ENCODE measurements around the gene SMARCD1. TPM values are rescaled to one million over a fixed set of nuclear protein-coding genes. Genes with fewer than 3 reads are reported as not detected.

The SMARCD1 gene
- total RNA-seq, 6 donors from 2014 or later, result 44.6 to 76.2 (median 51.0) TPM

- 58 to 91% methylated on average over 8 to 14 of the region's 14 CpGs for WGBS, 2 donors
Observed at GRCh38 chr12:50051101-50051806, 33.9 kb upstream of the SMARCD1 start.

DNA sequence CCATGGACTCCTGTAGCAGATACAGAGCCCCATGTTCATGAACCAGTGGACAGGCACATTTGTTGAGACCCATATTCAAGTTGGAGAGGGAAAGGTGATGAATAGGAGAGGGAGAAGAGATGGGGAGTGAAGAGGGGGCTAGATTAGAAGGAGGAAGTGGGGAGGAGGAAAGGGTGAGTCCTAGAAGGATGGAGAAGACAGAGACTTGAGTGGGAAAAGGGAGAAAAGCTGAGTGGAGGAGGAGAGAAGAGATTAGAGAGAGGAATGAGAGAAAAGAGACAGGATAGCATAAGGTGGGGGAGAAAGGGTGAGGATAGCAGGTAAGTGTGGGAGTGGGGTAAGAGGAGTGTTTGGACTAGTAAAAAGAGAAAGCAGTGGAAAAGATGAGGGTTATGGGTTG, 32.6 kb upstream of the SMARCD1 start:
- ATAC-seq (ENCODE audit: low FRiP score in 2 of 2), result no peak
- peaks cover 18 to 38% (median 38%) of the 10 kb centered on the region in 4 donors for H3K4me1 ChIP-seq
- TF ChIP-seq EP300 (IDR thresholded peaks at IDR 0.05) (no peak), POLR2A (IDR thresholded peaks at IDR 0.05) (no peak), POLR2AphosphoS5 (IDR thresholded peaks at IDR 0.05) (no peak)
- TF ChIP-seq, protein P1, sequence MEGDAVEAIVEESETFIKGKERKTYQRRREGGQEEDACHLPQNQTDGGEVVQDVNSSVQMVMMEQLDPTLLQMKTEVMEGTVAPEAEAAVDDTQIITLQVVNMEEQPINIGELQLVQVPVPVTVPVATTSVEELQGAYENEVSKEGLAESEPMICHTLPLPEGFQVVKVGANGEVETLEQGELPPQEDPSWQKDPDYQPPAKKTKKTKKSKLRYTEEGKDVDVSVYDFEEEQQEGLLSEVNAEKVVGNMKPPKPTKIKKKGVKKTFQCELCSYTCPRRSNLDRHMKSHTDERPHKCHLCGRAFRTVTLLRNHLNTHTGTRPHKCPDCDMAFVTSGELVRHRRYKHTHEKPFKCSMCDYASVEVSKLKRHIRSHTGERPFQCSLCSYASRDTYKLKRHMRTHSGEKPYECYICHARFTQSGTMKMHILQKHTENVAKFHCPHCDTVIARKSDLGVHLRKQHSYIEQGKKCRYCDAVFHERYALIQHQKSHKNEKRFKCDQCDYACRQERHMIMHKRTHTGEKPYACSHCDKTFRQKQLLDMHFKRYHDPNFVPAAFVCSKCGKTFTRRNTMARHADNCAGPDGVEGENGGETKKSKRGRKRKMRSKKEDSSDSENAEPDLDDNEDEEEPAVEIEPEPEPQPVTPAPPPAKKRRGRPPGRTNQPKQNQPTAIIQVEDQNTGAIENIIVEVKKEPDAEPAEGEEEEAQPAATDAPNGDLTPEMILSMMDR (IDR thresholded peaks at IDR 0.05), result no peak

More at GRCh38 chr12:50051101-50051806, 33.9 kb upstream of the SMARCD1 start:
- Histone ChIP-seq H3K27ac (peak overlapping the region in 1 of 4 donors; percentile 40), H3K9me3 (no peaks in the 10 kb centered on the region), H3K4me3 (peak overlapping the region in 1 of 4 donors; percentile 40), H3K36me3 (no peaks in the 10 kb centered on the region), H3K27me3 (no peaks in the 10 kb centered on the region), H3K4me1 (peaks cover 10 to 28% (median 25%) of the 10 kb centered on the region in 4 donors)
- TF ChIP-seq POLR2AphosphoS5 (IDR thresholded peaks at IDR 0.05) (no peak), POLR2A (IDR thresholded peaks at IDR 0.05) (no peak), EP300 (IDR thresholded peaks at IDR 0.05) (no peak)
- TF ChIP-seq, protein P1 (IDR thresholded peaks at IDR 0.05), result no peak
- no peak for ATAC-seq (ENCODE audit: low FRiP score in 2 of 2)
- no peak for DNase-seq

GRCh38 chr12:50052964-50053363, 32.2 kb upstream of the SMARCD1 start:
- TF ChIP-seq, protein P1 (IDR thresholded peaks at IDR 0.05), result no peak
- TF ChIP-seq POLR2AphosphoS5 (IDR thresholded peaks at IDR 0.05), result no peak
- no peak for TF ChIP-seq EP300 (IDR thresholded peaks at IDR 0.05)
- TF ChIP-seq POLR2A (IDR thresholded peaks at IDR 0.05), result no peak
- H3K9me3 ChIP-seq, result no peaks in the 10 kb centered on the region
- no peak overlapping the region for H3K4me3 ChIP-seq
- H3K4me1 ChIP-seq, result peaks cover 22 to 42% (median 41%) of the 10 kb centered on the region in 4 donors
- ATAC-seq (ENCODE audit: low FRiP score in 2 of 2) (no peak), DNase-seq (no peak)
- H3K27me3 ChIP-seq, result peaks cover 0 to 12% (median 4%) of the 10 kb centered on the region in 4 donors
- no peak overlapping the region for H3K27ac ChIP-seq
- WGBS, 2 donors, result 85 to 97% methylated on average over 7 of the region's 7 CpGs
- H3K36me3 ChIP-seq, result no peaks in the 10 kb centered on the region

More for the DNA sequence above, 32.6 kb upstream of the SMARCD1 start:
- Histone ChIP-seq H3K36me3 (no peaks in the 10 kb centered on the region), H3K27ac (no peak overlapping the region), H3K4me3 (no peak overlapping the region), H3K9me3 (no peaks in the 10 kb centered on the region), H3K27me3 (peaks cover 0 to 9% (median 4%) of the 10 kb centered on the region in 4 donors)
- no peak for DNase-seq

DNA sequence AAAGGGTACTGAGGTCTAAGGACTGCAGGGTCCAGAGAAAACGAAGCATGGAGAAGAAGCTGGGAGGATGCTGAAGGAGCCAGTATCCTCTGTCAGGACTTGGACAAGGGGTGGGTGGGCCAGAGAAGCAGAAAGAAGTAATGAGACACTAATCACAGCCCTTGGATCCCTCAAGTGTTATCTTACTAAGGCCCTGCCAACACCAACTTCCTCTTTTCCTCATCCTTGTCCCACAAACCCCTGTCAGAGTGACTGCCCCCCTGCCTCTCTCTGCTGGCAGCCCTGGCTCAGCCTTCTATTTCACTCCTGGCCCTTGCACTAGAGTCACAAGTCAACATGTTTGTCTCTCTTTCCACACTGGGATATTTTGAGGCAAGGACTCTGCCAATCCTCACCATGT, 31.6 kb upstream of the SMARCD1 start:
- Histone ChIP-seq H3K27me3 (peaks cover 0 to 19% (median 6%) of the 10 kb centered on the region in 4 donors), H3K9me3 (no peaks in the 10 kb centered on the region), H3K27ac (no peak overlapping the region), H3K4me3 (no peak overlapping the region), H3K4me1 (peaks cover 25 to 45% (median 42%) of the 10 kb centered on the region in 4 donors), H3K36me3 (no peaks in the 10 kb centered on the region)
- 67 to 75% methylated on average over 1 of the region's 1 CpG for WGBS, 2 donors
- ATAC-seq (ENCODE audit: low FRiP score in 2 of 2) (no peak), DNase-seq (no peak)
- TF ChIP-seq EP300 (IDR thresholded peaks at IDR 0.05) (no peak), POLR2AphosphoS5 (IDR thresholded peaks at IDR 0.05) (no peak), POLR2A (IDR thresholded peaks at IDR 0.05) (no peak)
- TF ChIP-seq, protein P1 (IDR thresholded peaks at IDR 0.05), result no peak

All from upper lobe of left lung (tissue), 6 donors.